Measurements from ENCODE around the gene ZNF587. TPM values are rescaled to one million over a fixed set of nuclear protein-coding genes. Genes with fewer than 3 reads are reported as not detected.
"Not testable (repeated sequence)": the region's sequence is repeated elsewhere in the genome, so short reads cannot be mapped to it uniquely, and the experiment has no call there.

The ZNF587 gene
- total RNA-seq, 1 donor from 2014 or later = 19.1 TPM

DNA sequence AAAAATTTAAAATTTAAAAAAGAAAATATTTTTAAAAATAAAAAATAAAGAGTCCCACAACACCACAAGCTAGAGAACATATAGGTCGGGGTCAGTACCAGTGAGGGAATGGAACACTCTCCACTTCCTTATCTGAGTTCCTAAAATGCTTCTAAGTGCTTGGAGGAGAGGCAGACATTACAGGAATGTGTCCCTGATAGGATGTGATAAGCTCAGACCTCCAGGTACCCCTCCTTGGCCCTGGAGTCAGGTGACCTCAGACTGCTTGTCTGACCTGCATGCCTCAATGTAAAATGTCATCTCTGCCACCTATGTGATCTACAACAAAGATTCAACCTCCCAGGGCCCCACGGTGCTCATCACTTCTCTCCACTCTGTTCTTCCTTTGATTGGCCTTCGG is 36.4 kb downstream of the ZNF587 start:
- DNase-seq (ENCODE audit: low spot score) = no peak
- no peak for ATAC-seq

DNA sequence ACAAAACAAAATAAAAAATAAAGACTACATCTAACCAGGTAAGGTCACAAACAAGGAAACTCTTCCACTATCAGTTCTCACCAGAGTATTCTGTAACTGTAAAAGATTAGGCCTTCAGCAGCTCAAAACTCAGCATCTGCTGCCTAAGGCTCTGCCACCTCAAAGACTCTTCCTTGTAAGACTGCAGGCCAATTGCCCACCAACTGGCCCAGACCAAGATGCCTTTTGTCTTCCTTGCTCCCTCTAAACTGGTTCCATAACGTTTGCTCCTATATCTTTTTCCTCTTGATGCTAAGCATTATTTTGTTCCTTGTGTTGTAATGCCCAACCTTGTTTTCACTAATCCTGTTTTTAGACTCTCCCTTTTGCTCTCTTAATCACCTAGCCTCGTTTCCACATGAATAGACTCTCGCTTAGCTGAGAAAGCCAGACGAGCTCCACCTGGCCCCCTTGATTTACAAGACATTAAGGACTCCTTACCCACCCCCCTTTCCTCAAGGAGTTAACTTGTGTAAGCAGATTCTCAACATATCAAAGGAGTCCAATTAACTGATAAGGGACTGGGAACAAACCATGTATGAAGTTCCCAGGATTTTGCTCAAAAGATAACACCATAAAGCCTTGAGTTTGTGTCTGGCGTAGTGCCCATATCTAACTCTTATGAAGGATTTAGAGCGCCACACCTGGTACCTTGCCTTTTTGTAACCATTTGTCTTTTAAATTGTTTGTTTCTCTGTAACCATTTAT is 37.7 kb downstream of the ZNF587 start:
- no peak for ATAC-seq
- DNase-seq (ENCODE audit: low spot score) = no peak

DNA sequence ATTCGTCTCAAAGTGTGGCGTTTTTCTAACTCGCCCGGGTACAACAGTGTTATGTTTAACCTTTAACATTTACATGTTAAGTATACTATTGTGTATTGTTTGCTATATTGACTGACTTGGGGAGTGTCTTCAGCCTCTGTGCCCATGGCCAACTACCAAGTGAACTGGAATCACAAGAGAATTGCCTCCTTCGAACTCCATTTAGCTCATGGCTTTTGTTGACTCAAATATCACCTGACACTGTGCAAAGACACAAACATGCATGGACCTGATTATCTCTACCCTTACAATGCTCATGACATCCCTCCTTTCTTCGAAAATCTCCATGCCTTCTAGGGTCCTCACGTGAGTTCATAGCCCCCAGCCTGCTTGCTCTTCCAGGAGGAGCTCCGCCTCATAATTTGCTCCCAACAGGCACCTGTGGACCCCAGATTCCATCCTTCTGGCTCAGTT is 38.5 kb downstream of the ZNF587 start:
- ATAC-seq (peak; percentile 13), DNase-seq (ENCODE audit: low spot score) (no peak)

DNA sequence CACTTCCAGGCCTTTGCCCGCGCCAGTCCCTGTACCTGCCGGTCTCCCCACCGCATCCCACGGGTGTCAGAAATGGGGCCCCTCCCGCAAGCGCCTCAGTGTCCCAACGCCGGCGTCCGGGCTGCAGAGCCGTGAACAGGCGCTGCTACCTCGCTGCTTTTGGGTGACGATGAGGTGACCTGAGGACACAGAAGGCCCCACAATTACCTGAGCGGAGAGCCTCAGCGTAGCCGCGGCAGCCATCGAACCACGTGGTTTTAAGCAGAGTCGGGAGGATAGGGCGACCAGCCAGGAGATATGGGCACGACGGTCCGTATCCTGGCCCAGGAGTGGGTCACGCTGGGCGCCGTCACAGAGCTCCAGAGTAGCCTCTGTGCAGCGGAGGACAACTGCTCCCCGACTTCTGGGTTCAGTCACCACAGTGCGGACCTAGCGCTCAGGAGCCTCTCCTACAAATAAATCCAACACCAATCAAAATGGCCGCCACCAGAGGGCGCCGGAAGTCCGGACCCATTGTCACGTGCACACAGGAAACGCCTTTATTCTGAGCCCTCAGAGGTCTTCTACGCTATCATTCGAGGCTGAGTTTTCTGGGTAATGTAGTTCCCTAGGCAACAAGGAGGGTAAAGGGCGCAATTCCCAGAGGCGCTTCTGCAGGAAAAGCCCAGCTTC is 39.0 kb downstream of the ZNF587 start, which contains the start of gene ZNF814:
Gene ZNF814, minus strand, starts transcription at position 478 of the 672 bp plus-strand sequence. Its CDS starts 235 bp downstream, at position 243.
- DNase-seq (ENCODE audit: low spot score) (peak; percentile 88), ATAC-seq (peak; percentile 97)

DNA sequence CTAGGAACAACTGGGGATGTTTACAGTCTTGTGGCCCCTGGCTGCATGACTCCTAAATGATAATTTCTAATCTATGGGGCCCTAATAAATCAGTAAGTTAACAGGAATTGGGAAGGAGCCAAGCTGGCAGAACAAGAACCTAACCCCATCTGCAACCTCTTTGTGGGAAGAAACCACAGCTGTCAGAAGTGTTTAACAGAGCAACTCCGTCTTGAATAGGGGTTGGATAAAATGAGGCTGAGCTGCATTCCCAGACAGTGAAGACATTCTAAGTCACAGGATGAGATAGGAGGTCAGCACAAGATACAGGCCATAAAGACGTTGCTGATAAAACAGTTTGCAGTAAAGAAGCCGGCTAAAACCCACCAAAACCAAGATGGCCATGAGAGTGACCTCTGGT is 41.0 kb downstream of the ZNF587 start:
- not testable (repeated sequence) for ATAC-seq; DNase-seq (ENCODE audit: low spot score)

DNA sequence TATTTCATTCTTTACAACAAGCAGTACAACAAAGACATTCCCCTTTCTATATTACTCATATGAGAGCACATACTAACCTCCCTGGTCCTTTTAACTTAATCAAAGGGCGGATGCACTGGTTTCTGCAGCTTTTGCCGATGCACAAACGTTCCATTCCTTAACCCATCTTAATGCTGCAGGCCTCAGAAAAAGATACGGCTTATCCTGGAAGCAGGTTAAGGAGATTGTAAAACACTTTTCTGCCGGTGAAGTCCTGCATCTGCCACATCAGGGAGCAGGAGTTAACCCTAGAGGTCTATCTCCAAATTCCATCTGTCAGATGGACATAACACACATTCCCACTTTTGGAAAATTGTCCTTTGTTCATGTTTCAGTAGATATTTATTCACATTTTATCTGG is 50.7 kb downstream of the ZNF587 start:
- DNase-seq (ENCODE audit: low spot score) = no peak
- ATAC-seq = no peak

DNA sequence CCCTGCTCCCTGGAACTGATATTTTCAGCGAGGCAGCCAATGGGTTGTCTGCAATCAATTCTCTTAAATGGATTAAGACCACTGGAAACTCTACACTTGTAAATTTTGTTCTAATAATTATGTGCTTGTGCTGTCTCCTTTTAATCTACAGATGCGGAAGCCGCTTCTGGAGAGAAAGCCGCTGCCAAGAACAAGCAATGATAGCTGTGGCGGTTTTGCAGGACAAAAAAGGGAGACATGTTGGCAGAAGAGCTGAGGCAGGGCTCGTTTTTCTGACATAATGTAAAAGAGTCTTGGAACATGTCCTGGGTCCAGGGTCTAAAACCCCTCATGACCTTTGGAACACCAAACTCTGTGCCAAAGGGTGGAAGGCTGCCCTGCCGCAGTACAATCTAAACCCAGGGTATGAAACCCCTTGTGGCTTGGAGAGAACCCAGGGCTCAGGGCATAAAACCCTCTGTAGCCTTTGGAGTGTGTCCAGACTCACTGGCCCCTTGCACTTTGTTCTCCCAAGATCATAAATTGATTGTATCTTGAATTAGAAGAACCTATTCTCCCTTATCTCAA is 54.0 kb downstream of the ZNF587 start:
- DNase-seq (ENCODE audit: low spot score) (peak; percentile 79), ATAC-seq (peak; percentile 66)

DNA sequence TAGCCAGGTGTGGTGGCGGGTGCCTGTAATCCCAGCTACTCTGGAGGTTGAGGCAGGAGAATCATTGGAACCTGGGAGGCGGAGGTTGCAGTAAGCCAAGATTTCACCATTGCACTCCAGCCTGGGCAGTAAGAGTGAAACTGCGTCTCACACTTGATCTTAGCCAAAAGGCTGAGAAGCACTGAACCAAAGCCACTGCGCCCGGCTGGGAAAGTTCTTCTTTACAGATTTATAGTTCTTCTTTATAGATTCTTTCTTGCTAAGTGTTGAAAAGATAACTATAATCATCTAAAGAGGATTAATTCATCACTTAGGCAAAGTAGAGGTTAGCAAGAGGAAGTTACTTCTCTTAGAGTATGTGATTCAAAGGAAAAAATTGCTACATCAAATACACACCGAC is 55.6 kb downstream of the ZNF587 start:
- ATAC-seq = no peak
- no peak for DNase-seq (ENCODE audit: low spot score)

DNA sequence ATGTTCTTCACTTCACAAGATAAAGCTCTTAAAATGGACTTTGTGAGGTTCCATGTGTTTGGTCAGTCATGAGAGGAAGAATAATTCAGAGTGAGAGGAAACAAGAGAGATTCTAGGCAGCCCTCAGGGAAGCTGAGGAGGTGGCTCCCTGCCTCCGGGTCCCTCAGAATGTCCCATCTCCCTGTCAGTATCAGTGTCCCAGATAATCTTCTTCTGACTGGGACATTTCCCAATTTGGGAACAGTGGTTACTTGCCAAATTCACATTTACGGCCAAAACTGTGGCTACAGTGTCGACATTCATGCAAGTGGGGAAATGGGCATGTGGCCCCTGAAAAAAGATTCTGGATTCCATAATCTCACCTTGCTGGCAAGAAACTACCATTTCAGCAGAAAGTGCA is 57.7 kb downstream of the ZNF587 start:
- peak; percentile 53 for ATAC-seq

DNA sequence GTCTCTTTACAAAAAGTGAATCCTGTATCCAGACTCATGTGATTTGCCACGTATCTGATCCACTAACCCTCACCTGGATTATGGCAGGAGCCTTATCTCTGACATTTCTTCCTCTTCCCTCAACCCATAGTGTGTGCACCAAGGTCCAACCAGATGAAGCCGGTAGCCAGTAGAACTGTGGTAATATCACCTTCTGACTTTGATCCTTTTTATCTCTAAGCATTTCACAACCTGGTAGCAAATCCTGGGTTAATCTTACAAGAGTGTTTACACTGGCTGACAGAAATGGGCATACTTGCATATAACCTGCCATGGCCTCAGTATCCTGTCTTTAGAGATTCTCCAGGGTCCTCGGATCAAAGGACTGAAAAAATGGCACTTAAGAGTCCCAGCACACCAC is 64.9 kb downstream of the ZNF587 start:
- DNase-seq (ENCODE audit: low spot score) = peak; percentile 52
- ATAC-seq = peak; percentile 56

More for the DNA sequence above, 57.7 kb downstream of the ZNF587 start:
- no peak for DNase-seq (ENCODE audit: low spot score)

Other genes starting within 250 kb of the ZNF587 start
- gene ZNF530, start 250.0 kb upstream of the ZNF587 start, total RNA-seq = 0.50 TPM
- 6.9 TPM for gene ZNF134, start 235.6 kb upstream of the ZNF587 start, total RNA-seq
- gene ZNF211, start 216.7 kb upstream of the ZNF587 start, total RNA-seq = 4.9 TPM
- not detected for gene ZSCAN4, start 180.9 kb upstream of the ZNF587 start, total RNA-seq
- 1.8 TPM for gene ZNF551, start 167.9 kb upstream of the ZNF587 start, total RNA-seq
- 0.96 TPM for gene ZNF154, start 140.7 kb upstream of the ZNF587 start, total RNA-seq
- 2.1 TPM for gene ZNF671, start 122.2 kb upstream of the ZNF587 start, total RNA-seq
- 9.1 TPM for gene ZNF776, start 103.0 kb upstream of the ZNF587 start, total RNA-seq
- 4.6 TPM for gene ZNF586, start 80.2 kb upstream of the ZNF587 start, total RNA-seq
- 7.1 TPM for gene ZNF552, start 34.9 kb upstream of the ZNF587 start, total RNA-seq
- 10.2 TPM for gene ZNF587B, start 19.6 kb upstream of the ZNF587 start, total RNA-seq
- gene ZNF814, start 39.2 kb downstream of the ZNF587 start, total RNA-seq = 12.9 TPM
- 15.2 TPM for gene ZNF417, start 66.7 kb downstream of the ZNF587 start, total RNA-seq
- 3.5 TPM for gene ZNF418, start 85.5 kb downstream of the ZNF587 start, total RNA-seq
- 1.1 TPM for gene ZNF256, start 97.8 kb downstream of the ZNF587 start, total RNA-seq
- gene C19orf18, start 124.7 kb downstream of the ZNF587 start, total RNA-seq = 1.1 TPM
- gene ZNF606, start 153.0 kb downstream of the ZNF587 start, total RNA-seq = 9.2 TPM
- not detected for gene ZSCAN1, start 184.2 kb downstream of the ZNF587 start, total RNA-seq
- gene ZNF135, start 209.4 kb downstream of the ZNF587 start, total RNA-seq = 0.45 TPM
- 15.4 TPM for gene ZSCAN18, start 248.4 kb downstream of the ZNF587 start, total RNA-seq

Data from left lobe of liver (tissue), 2 donors.